ENCODE data around the gene SPINK9.
A peak's percentile ranks its signal among the peaks of the same experiment; 100 is the strongest.

SPINK9 gene

GRCh38 chr5:148353634-148354033 is 18.3 kb downstream of the SPINK9 start:
- H3K27ac ChIP-seq: no peak overlapping the region

GRCh38 chr5:148364343-148364742 is 29.0 kb downstream of the SPINK9 start:
- no peak overlapping the region for H3K27ac ChIP-seq
- DNase-seq (ENCODE audit: low read depth, low spot score): no peak

More at GRCh38 chr5:148353634-148354033, 18.3 kb downstream of the SPINK9 start:
- no peak for DNase-seq (ENCODE audit: low read depth, low spot score)

- no peak overlapping the region for H3K27ac ChIP-seq
- DNase-seq (ENCODE audit: low read depth, low spot score): no peak
Measured at GRCh38 chr5:148368299-148368698, 32.9 kb downstream of the SPINK9 start.

- H3K27ac ChIP-seq: peak overlapping the region; percentile 55
- peak; percentile 83 for DNase-seq (ENCODE audit: low read depth, low spot score)
Measured at GRCh38 chr5:148372166-148372725, 36.9 kb downstream of the SPINK9 start.

- H3K27ac ChIP-seq: peak overlapping the region; percentile 55
- DNase-seq (ENCODE audit: low read depth, low spot score): peak; percentile 48
Measured at GRCh38 chr5:148372893-148373292, 37.5 kb downstream of the SPINK9 start.

GRCh38 chr5:148374690-148375360 is 39.5 kb downstream of the SPINK9 start:
- DNase-seq (ENCODE audit: low read depth, low spot score): peak; percentile 33
- no peak overlapping the region for H3K27ac ChIP-seq

GRCh38 chr5:148376198-148376597 is 40.8 kb downstream of the SPINK9 start:
- no peak overlapping the region for H3K27ac ChIP-seq
- DNase-seq (ENCODE audit: low read depth, low spot score): no peak

GRCh38 chr5:148378670-148379069 is 43.3 kb downstream of the SPINK9 start:
- no peak for DNase-seq (ENCODE audit: low read depth, low spot score)
- H3K27ac ChIP-seq: no peak overlapping the region

GRCh38 chr5:148379340-148379739 is 44.0 kb downstream of the SPINK9 start:
- DNase-seq (ENCODE audit: low read depth, low spot score): no peak
- no peak overlapping the region for H3K27ac ChIP-seq

- no peak for DNase-seq (ENCODE audit: low read depth, low spot score)
- peak overlapping the region; percentile 74 for H3K27ac ChIP-seq
Measured at GRCh38 chr5:148381906-148382305, 46.5 kb downstream of the SPINK9 start.

GRCh38 chr5:148382961-148383360 is 47.6 kb downstream of the SPINK9 start:
- peak overlapping the region; percentile 74 for H3K27ac ChIP-seq
- DNase-seq (ENCODE audit: low read depth, low spot score): no peak

GRCh38 chr5:148383564-148384379 is 48.4 kb downstream of the SPINK9 start, which contains the start of gene FBXO38:
Gene FBXO38 (plus strand): TSS chr5:148383958. CDS start chr5:148394777, 10,819 bp downstream.
- peak; percentile 89 for DNase-seq (ENCODE audit: low read depth, low spot score)
- H3K27ac ChIP-seq: peak within 1 kb of the TSS; percentile 74

GRCh38 chr5:148384380-148384737 is 49.0 kb downstream of the SPINK9 start:
- DNase-seq (ENCODE audit: low read depth, low spot score): no peak
- peak overlapping the region; percentile 74 for H3K27ac ChIP-seq

GRCh38 chr5:148385094-148385493 is 49.7 kb downstream of the SPINK9 start:
- H3K27ac ChIP-seq: no peak overlapping the region
- DNase-seq (ENCODE audit: low read depth, low spot score): no peak

- no peak overlapping the region for H3K27ac ChIP-seq
- no peak for DNase-seq (ENCODE audit: low read depth, low spot score)
Measured at GRCh38 chr5:148386041-148386440, 50.7 kb downstream of the SPINK9 start.

- no peak for DNase-seq (ENCODE audit: low read depth, low spot score)
- H3K27ac ChIP-seq: no peak overlapping the region
Measured at GRCh38 chr5:148387325-148387724, 52.0 kb downstream of the SPINK9 start.

GRCh38 chr5:148388696-148389095 is 53.3 kb downstream of the SPINK9 start:
- DNase-seq (ENCODE audit: low read depth, low spot score): no peak
- H3K27ac ChIP-seq: no peak overlapping the region
